Caco-2 (cell line): ENCODE results near the gene SERPINE3. TPM values are rescaled to one million over a fixed set of nuclear protein-coding genes. Genes with fewer than 3 reads are reported as not detected.

Experiments
- BruUV-seq: library from RNA; stranded (reverse); fragments of 400-500 nt; replicated peaks from 2 replicates; lab custom pipeline; 2021; lab: Mats Ljungman, UMichigan
- CTCF ChIA-PET: fragments of 300-600 bp; sonication (Branson Sonifier 250); formaldehyde crosslinking; loops from one replicate; lab custom pipeline; 2022; ENCODE audit warnings: antibody characterized with exemption; lab: Charles Lee
- POLR2A ChIA-PET: fragments of 300-600 bp; sonication (Branson Sonifier 250); formaldehyde crosslinking; loops from one replicate; lab custom pipeline; 2022; ENCODE audit warnings: antibody characterized with exemption; lab: Charles Lee
- DNase-seq, 2 experiments: peaks; one replicate each; pipeline versions ENCODE4 v3.0.0 to v3.0.0-alpha.2; 2020 to 2022
- H3K27me3 ChIP-seq: replicated peaks from 2 replicates; pipeline ENCODE4 v1.6.0; 2011; ENCODE audit warnings: low read length; ENCODE audit not compliant: control insufficient read depth, insufficient read depth
- H3K36me3 ChIP-seq: 2 replicates; pipeline ENCODE4 v1.5.1; 2011; ENCODE audit warnings: low read length; ENCODE audit not compliant: control insufficient read depth, insufficient read depth
- H3K4me1 ChIP-seq: fragments of 250-450 bp; sonication (Bioruptor Pico); 2 replicates; pipeline ENCODE4 v1.5.1; 2020; ENCODE audit warnings: mild to moderate bottlenecking
- H3K4me3 ChIP-seq: 2 replicates; pipeline ENCODE4 v1.5.1; 2011; ENCODE audit warnings: low read depth, mild to moderate bottlenecking, control low read depth, low read length
- H3K9me3 ChIP-seq: fragments of 250-450 bp; sonication (Bioruptor Pico); 2 replicates; pipeline ENCODE4 v1.5.1; 2020; ENCODE audit warnings: mild to moderate bottlenecking, moderate library complexity
- H3K27ac Mint-ChIP-seq: one replicate; pipeline ENCODE4 v1.8.0; 2022; ENCODE audit warnings: mixed read lengths; ENCODE audit not compliant: unreplicated experiment
- H3K27me3 Mint-ChIP-seq: one replicate; pipeline ENCODE4 v1.8.0; 2022; ENCODE audit warnings: mixed read lengths; ENCODE audit not compliant: insufficient read depth, unreplicated experiment
- H3K36me3 Mint-ChIP-seq: one replicate; pipeline ENCODE4 v1.8.0; 2022; ENCODE audit warnings: mild to moderate bottlenecking, mixed read lengths; ENCODE audit not compliant: insufficient read depth, unreplicated experiment
- H3K4me1 Mint-ChIP-seq: one replicate; pipeline ENCODE4 v1.8.0; 2022; ENCODE audit warnings: low read depth, mixed read lengths; ENCODE audit not compliant: unreplicated experiment
- H3K4me3 Mint-ChIP-seq: one replicate; pipeline ENCODE4 v1.8.0; 2022; ENCODE audit warnings: mild to moderate bottlenecking, moderate library complexity, mixed read lengths; ENCODE audit not compliant: unreplicated experiment
- H3K9me3 Mint-ChIP-seq: one replicate; pipeline ENCODE4 v1.8.0; 2022; ENCODE audit warnings: mixed read lengths; ENCODE audit not compliant: unreplicated experiment
- intact Hi-C: fragments of 100-400 bp; cut with micrococcal nuclease; formaldehyde crosslinking; loops from one replicate; pipeline ENCODE4 v1.10.0; 2022; ENCODE audit not compliant: unreplicated experiment
- total RNA-seq: library from RNA; stranded (reverse); gene quantifications from 2 replicates; pipeline ENCODE4 v1.2.3, GENCODE V29; 2022
- TF ChIP-seq, protein P1 (sequence below), 2 experiments: fragments of 200-600 bp in 1 of 2; IDR thresholded peaks; 1 replicate in 1 of 2; 2 replicates in 1 of 2; pipeline versions ENCODE4 v1.5.1 to v1.8.0; 2011 to 2022; ENCODE audit warnings: antibody characterized with exemption in 1 of 2, control low read depth in 1 of 2, inconsistent platforms in 1 of 2, low read depth in 1 of 2, low read length in 1 of 2, mild to moderate bottlenecking in 1 of 2, moderate library complexity in 1 of 2; ENCODE audit not compliant: insufficient read depth in 1 of 2, severe bottlenecking in 1 of 2, unreplicated experiment in 1 of 2

The SERPINE3 gene
- total RNA-seq, 1 experiment from 2014 or later = not detected

- ChIA-PET POLR2A (no interaction called here), CTCF (no interaction called here)
- no peak for DNase-seq
- Mint-ChIP-seq H3K4me3 (no peak overlapping the region), H3K27ac (no peak overlapping the region), H3K27me3 (no peaks in the 10 kb centered on the region), H3K36me3 (no peaks in the 10 kb centered on the region), H3K9me3 (no peaks in the 10 kb centered on the region), H3K4me1 (no peaks in the 10 kb centered on the region)
- no peaks in the 10 kb centered on the region for H3K4me1 ChIP-seq
- H3K27me3 ChIP-seq = no peaks in the 10 kb centered on the region
- BruUV-seq = no TSS peak
- intact Hi-C loops = no loop called here
- no peak overlapping the region for H3K4me3 ChIP-seq
- TF ChIP-seq, protein P1, sequence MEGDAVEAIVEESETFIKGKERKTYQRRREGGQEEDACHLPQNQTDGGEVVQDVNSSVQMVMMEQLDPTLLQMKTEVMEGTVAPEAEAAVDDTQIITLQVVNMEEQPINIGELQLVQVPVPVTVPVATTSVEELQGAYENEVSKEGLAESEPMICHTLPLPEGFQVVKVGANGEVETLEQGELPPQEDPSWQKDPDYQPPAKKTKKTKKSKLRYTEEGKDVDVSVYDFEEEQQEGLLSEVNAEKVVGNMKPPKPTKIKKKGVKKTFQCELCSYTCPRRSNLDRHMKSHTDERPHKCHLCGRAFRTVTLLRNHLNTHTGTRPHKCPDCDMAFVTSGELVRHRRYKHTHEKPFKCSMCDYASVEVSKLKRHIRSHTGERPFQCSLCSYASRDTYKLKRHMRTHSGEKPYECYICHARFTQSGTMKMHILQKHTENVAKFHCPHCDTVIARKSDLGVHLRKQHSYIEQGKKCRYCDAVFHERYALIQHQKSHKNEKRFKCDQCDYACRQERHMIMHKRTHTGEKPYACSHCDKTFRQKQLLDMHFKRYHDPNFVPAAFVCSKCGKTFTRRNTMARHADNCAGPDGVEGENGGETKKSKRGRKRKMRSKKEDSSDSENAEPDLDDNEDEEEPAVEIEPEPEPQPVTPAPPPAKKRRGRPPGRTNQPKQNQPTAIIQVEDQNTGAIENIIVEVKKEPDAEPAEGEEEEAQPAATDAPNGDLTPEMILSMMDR (IDR thresholded peaks at IDR 0.05; ENCODE audit: insufficient read depth in 1 of 2, low read depth in 1 of 2, low read length in 1 of 2, severe bottlenecking in 1 of 2, unreplicated experiment in 1 of 2) = no peak
- no peaks in the 10 kb centered on the region for H3K9me3 ChIP-seq
- H3K36me3 ChIP-seq = no peaks in the 10 kb centered on the region
Observed at GRCh38 chr13:51327961-51328360, 11.5 kb upstream of the SERPINE3 start.

- TF ChIP-seq, protein P1 (IDR thresholded peaks at IDR 0.05; ENCODE audit: insufficient read depth in 1 of 2, low read depth in 1 of 2, low read length in 1 of 2, severe bottlenecking in 1 of 2, unreplicated experiment in 1 of 2) = no peak
- no peaks in the 10 kb centered on the region for H3K36me3 Mint-ChIP-seq
- H3K4me1 Mint-ChIP-seq = no peaks in the 10 kb centered on the region
- ChIA-PET POLR2A (no interaction called here), CTCF (no interaction called here)
- H3K27me3 Mint-ChIP-seq = no peaks in the 10 kb centered on the region
- Histone ChIP-seq H3K9me3 (no peaks in the 10 kb centered on the region), H3K27me3 (no peaks in the 10 kb centered on the region), H3K4me3 (no peak overlapping the region), H3K4me1 (no peaks in the 10 kb centered on the region), H3K36me3 (no peaks in the 10 kb centered on the region)
- no TSS peak for BruUV-seq
- no peak overlapping the region for H3K27ac Mint-ChIP-seq
- DNase-seq = peak in 1 of 2 experiments; percentile 8
- H3K9me3 Mint-ChIP-seq = no peaks in the 10 kb centered on the region
- H3K4me3 Mint-ChIP-seq = no peak overlapping the region
- intact Hi-C loops = no loop called here
Observed at GRCh38 chr13:51328488-51328887, 11.0 kb upstream of the SERPINE3 start.

DNA sequence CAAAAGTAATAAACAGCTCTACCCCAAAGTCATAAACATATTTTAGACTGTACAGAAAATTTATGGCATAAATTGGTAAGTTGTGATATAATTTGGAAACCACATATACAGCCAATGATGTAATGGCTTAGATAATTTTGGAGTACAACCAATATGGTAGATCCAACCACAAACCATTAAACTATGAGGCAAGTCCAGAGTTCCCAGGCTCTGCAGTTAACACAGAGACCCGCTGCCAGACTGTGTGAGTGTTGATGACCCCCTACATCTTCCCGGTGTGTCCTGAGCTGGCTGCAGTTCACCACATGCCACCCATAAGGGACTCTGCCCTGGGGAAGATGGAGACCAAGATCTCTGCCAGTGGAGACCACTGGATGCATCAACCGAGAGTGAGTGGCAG lies 9.9 kb upstream of the SERPINE3 start:
- ChIA-PET POLR2A (no interaction called here), CTCF (no interaction called here)
- intact Hi-C loops = no loop called here
- no peak for DNase-seq
- no peaks in the 10 kb centered on the region for H3K36me3 Mint-ChIP-seq
- H3K27me3 Mint-ChIP-seq = no peaks in the 10 kb centered on the region
- TF ChIP-seq, protein P1 (IDR thresholded peaks at IDR 0.05; ENCODE audit: insufficient read depth in 1 of 2, low read depth in 1 of 2, low read length in 1 of 2, severe bottlenecking in 1 of 2, unreplicated experiment in 1 of 2) = no peak
- H3K9me3 Mint-ChIP-seq = no peaks in the 10 kb centered on the region
- no peak overlapping the region for H3K4me3 ChIP-seq
- BruUV-seq = no TSS peak
- H3K9me3 ChIP-seq = no peaks in the 10 kb centered on the region
- H3K27ac Mint-ChIP-seq = no peak overlapping the region
- no peaks in the 10 kb centered on the region for H3K36me3 ChIP-seq
- no peak overlapping the region for H3K4me3 Mint-ChIP-seq
- no peaks in the 10 kb centered on the region for H3K27me3 ChIP-seq
- H3K4me1 ChIP-seq = no peaks in the 10 kb centered on the region
- no peaks in the 10 kb centered on the region for H3K4me1 Mint-ChIP-seq
